NK-92 treated with Interleukin-12 subunit alpha and Interleukin-12 subunit beta, amount 100 ng/mL, for 24 hours (cell line): ENCODE measurements around the gene PLA2G3.
"Not testable (repeated sequence)": the region's sequence is repeated elsewhere in the genome, so short reads cannot be mapped to it uniquely, and the experiment has no call there.

Experiments
- DNase-seq: peaks from one replicate; lab custom pipeline; 2025; lab: John Stamatoyannopoulos, UW

The PLA2G3 gene

DNA sequence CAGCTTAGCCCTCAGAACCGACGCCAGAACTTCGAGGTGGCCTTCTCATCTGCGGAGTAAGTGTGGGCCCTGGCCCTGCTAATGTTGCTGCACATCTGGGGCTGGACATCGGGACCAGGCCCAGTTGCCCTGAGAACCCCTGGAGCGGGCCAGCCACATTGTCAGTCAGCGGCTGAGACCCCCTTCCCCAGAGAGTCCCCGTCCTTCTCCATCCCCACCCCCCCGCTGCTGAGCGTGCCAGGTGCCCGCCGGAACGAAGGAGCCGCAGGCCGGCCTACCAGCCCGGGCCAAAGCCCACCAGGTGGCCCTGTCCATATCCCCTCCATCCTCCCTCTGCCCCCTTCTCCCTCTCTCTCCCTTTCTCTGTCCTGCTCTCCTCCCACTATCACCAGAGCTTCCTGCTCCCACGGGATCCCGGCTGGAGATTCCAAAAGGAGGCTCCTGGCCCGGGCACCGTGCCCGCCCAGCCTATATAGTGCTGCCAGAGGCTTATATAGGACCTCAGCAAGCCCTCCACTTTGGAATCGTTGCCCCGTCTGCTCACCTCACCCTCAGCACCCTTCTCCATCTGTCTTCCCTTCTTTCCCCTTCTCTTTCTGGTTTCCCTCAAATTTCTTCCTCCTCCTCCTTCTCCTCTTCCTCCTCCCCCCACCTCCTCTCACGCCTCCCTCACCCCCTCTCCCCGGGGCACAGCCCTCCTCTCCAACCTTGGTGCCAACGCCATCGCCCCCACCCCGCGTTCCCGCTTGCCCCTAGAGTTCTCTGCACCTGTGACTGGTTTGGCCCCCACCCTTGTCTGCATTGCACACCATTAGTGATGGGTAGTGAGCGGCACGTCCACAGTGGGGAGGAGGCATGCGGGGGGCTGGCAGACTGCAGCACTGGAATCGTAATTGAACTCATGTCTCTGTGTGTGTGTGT lies 40.2 kb downstream of the PLA2G3 start:
- DNase-seq, result no peak

- no peak for DNase-seq
Measured at GRCh38 chr22:31099386-31099785, 40.9 kb downstream of the PLA2G3 start.

- DNase-seq, result no peak
Measured at GRCh38 chr22:31098632-31099110, 41.6 kb downstream of the PLA2G3 start.

GRCh38 chr22:31097941-31098631 lies 42.2 kb downstream of the PLA2G3 start:
- DNase-seq, result no peak

GRCh38 chr22:31097539-31097938 lies 42.8 kb downstream of the PLA2G3 start:
- DNase-seq, result not testable (repeated sequence)

DNA sequence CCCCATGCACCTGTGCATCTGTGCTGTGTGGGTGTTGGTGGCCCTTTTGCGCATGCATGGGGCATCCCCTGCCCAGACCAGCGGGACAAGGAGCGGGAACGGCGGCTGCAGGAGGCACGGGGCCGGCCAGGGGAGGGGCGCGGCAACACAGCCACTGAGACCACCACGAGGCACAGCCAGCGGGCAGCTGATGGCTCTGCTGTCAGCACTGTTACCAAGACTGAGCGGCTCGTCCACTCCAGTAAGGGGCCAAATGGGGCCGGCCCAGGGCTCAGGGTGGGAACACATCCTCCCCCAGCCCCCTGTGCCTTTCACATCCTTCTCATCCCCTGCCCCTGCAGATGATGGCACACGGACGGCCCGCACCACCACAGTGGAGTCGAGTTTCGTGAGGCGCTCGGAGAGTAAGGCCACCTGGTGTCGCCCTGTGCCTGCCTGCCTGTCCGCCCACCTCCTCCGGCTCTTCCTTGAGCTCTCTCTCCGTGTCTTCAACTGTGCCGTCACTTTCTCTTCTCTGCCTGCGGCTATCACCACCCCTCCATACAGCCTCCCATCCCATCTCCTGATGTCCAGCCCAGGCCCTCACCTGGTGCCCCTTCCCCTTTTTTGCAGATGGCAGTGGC lies 43.5 kb downstream of the PLA2G3 start:
- no peak for DNase-seq

- DNase-seq, result no peak
Measured at GRCh38 chr22:31095637-31096249, 44.6 kb downstream of the PLA2G3 start.

DNA sequence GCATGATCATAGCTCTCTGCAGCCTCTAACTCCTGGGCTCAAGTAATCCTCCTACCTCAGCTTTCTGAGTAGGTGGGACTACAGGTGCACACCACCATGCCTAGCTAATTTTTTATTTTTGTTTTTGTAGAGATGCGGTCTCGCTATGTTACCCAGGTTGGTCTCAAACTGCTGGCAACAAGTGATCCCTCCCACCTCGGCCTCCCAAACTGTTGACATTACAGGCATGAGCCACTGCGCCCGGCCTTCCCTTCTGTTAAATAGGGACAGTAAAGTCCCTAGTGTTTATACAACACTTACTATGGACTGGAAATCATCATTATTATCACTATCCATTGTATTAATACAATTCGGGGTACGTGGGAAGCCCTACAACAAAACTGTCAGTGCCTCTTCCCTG lies 45.6 kb downstream of the PLA2G3 start:
- no peak for DNase-seq

GRCh38 chr22:31094021-31094551 lies 46.2 kb downstream of the PLA2G3 start:
- no peak for DNase-seq

GRCh38 chr22:31093086-31093850 lies 47.0 kb downstream of the PLA2G3 start:
- no peak for DNase-seq

DNA sequence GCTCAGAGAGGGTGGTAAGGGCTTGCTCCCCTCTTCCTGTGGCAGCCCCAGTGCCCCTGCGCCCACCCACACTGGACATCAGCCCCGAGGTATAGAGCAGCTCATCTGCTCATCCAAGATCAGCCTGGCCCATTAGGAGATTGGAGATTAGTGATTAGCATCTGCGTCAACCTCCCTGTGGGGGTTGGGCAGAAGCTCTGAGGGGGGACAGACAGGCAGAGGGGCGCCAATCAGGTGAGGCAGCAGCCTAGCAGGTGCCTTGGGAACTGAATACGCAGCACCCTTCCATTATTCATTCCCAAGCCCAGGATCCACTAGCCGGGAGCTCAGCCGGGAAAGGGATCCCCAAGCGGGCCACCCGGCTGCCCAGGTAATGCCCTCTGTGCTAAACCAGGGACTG lies 48.1 kb downstream of the PLA2G3 start:
- no peak for DNase-seq

DNA sequence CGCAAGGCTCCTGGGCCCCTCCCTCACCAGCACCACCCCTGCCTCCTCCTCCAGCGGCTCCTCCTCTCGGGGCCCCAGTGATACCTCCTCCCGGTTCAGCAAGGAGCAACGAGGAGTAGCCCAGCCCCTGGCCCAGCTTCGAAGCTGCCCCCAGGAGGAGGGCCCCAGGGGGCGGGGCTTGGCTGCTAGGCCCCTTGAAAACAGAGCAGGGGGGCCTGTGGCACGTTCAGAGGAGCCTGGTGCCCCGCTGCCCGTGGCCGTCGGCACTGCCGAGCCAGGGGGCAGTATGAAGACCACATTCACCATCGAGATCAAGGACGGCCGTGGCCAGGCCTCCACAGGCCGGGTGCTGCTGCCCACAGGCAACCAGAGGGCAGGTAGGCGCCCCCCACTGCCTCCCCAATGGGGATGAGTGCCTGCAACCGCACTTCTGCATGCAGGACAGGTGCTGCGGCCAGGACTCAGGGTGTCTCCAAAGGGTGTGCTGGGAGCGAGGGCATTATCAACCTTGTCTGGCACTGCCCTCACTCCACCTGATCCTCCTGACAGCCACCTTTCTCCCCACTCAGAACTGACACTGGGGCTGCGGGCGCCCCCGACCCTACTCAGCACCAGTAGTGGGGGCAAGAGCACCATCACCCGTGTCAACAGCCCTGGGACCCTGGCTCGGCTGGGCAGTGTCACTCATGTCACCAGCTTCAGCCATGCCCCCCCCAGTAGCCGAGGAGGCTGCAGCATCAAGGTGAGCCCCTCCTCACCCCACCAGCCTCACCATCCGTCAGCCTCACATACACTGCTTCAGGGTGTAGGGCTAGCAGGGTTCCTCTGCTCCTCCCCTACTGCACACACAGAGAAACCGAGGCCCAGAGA lies 49.0 kb downstream of the PLA2G3 start:
- no peak for DNase-seq

DNA sequence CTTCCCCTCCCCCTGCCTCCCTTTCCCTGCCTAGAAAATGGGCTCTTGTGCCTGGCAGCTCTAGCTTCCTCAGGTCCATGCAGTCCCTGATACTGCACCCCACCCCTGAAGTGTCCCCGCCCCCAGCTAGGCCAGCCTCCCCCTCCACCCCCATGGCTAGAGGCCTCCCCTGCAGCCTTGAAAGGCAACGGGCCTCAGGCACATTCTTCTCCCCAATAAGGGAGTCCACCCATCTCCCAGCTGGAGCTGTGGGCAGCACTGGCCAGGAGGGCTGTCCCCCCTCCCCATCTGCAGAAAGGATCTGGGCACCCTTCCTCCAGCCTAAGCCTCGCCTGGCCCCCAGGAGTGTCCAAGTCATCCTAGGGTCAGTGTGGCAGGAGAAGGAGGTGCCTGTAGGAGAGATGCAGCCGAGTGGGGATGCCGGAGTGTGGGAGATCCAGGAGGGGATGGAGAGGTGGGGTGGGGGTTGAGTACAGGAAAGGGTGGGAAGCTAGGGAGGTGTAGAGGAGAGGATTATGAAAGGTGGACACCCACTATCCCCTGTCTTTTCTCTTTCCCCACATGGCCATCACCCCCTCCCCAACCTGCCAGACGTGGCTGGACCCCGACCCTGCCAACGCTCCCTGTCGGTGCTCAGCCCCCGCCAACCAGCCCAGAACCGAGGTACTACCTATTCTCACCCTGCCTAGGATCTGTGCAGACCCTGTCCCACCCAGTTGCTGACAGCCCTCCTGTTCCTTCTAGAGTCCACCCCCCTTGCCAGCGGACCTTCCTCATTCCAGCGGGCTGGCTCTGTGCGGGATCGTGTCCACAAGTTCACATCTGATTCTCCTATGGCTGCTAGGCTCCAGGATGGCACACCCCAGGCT lies 49.9 kb downstream of the PLA2G3 start:
- no peak for DNase-seq

- no peak for DNase-seq
Measured at GRCh38 chr22:31089160-31090100, 50.9 kb downstream of the PLA2G3 start.

DNA sequence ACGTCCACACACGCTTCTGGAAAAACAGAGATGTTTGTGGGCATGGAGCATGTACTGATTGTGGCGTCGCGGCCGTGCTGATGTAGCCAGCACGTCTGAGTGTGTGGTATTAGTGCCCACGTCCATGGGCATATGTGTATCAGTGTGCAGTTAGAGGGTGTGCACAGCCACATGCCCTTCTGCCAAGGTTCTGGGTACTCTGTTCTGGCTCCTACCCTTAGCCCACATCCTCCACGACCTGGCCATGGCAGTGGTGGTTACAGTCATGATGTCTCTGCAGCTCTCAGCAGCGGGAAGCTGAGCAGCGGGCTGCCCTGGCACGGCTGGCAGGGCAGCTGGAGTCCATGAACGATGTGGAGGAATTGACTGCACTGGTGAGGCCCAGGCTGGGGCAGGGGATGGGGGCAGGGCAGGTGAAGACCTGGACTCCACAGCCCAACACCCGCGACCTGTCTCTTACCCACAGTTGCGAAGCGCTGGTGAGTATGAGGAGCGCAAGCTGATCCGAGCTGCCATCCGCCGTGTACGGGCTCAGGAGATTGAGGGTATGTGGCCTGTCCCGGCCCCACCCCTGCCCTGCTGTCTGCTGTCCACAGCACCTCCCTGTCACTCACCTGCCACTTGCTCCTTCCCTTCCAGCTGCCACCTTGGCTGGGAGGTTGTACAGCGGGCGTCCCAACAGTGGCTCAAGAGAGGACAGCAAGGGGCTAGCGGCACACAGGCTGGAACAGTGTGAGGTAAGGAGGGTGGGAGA lies 51.9 kb downstream of the PLA2G3 start:
- no peak for DNase-seq

DNA sequence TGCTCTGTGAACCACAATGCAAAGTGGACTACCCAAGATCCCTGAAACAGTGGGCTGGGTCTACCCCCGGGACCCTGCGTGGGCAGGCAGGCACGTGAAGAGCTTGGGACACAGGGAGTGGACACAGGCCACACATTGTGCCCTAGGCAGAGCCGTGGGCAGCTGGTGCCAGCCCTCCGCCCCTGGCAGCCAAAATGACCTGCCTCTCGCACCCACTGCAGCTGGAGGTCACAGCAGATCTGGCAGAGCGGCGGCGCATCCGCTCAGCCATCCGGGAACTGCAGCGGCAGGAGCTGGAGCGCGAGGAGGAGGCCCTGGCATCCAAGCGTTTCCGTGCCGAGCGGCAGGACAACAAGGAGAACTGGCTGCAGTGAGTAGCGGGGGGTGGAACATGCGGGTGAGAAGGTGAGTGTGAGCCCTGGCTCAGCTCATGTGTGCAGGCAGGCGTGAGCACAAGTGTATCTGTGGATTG lies 52.5 kb downstream of the PLA2G3 start:
- DNase-seq, result no peak

GRCh38 chr22:31086703-31087330 lies 53.5 kb downstream of the PLA2G3 start:
- no peak for DNase-seq
